Osteoblast (primary cell): Measurements from ENCODE around the gene LCN6. TPM values are rescaled to one million over a fixed set of nuclear protein-coding genes. Genes with fewer than 3 reads are reported as not detected.

Experiments used
- DNase-seq: peaks from one replicate; pipeline ENCODE4 v3.0.0; 2011; ENCODE audit warnings: low spot score, mixed read lengths; ENCODE audit not compliant: insufficient read length; ENCODE audit errors: missing footprints
- H2AFZ ChIP-seq: 2 replicates; pipeline ENCODE4 v1.6.0; 2011; ENCODE audit warnings: mild to moderate bottlenecking, low read length
- H3K27ac ChIP-seq: 2 replicates; pipeline ENCODE4 v1.5.1; 2011; ENCODE audit warnings: mild to moderate bottlenecking, low read depth, low read length, moderate library complexity
- H3K27me3 ChIP-seq: 2 replicates; pipeline ENCODE4 v1.6.0; 2012; ENCODE audit warnings: mild to moderate bottlenecking, control low read depth, inconsistent platforms, low read length, moderate library complexity; ENCODE audit not compliant: insufficient read depth
- H3K36me3 ChIP-seq: 2 replicates; pipeline ENCODE4 v1.5.1; 2011; ENCODE audit warnings: mild to moderate bottlenecking, low read length, control low read depth, moderate library complexity; ENCODE audit not compliant: insufficient read depth
- H3K4me1 ChIP-seq: 2 replicates; pipeline ENCODE4 v1.5.1; 2011; ENCODE audit warnings: mild to moderate bottlenecking, low read length, control low read depth, moderate library complexity; ENCODE audit not compliant: insufficient read depth
- H3K4me2 ChIP-seq: 2 replicates; pipeline ENCODE4 v1.6.0; 2011; ENCODE audit warnings: mild to moderate bottlenecking, low read length; ENCODE audit not compliant: insufficient read depth
- H3K4me3 ChIP-seq: fragments of 200-600 bp; sonication (generic); 3 replicates; pipeline ENCODE4 v1.5.1; 2012; ENCODE audit warnings: mild to moderate bottlenecking, low read length, inconsistent platforms; ENCODE audit not compliant: insufficient read depth
- H3K79me2 ChIP-seq: 2 replicates; pipeline ENCODE4 v1.6.0; 2012; ENCODE audit warnings: mild to moderate bottlenecking, low read length, control low read depth, inconsistent platforms; ENCODE audit not compliant: insufficient read depth
- H3K9me3 ChIP-seq: 2 replicates; pipeline ENCODE4 v1.5.1; 2011; ENCODE audit warnings: low read depth, low read length, control low read depth
- H4K20me1 ChIP-seq: 2 replicates; pipeline ENCODE4 v1.6.0; 2012; ENCODE audit warnings: mild to moderate bottlenecking, low read length, control low read depth; ENCODE audit not compliant: insufficient read depth
- CTCF ChIP-seq: IDR thresholded peaks from 2 replicates; pipeline ENCODE4 v1.5.1; 2011; ENCODE audit warnings: mild to moderate bottlenecking, low read depth, low read length, moderate library complexity; ENCODE audit errors: extremely low read depth
- total RNA-seq: library from RNA; depleted of rRNA; stranded (reverse); fragments of >200 nt; gene quantifications from 2 replicates; pipeline ENCODE4 v1.2.3, GENCODE V29; 2012

LCN6 gene
- total RNA-seq, 1 donor = not detected

- peak; percentile 22 for DNase-seq
These were observed 16.7 kb upstream of the LCN6 start for GRCh38 chr9:136765041-136765440.

GRCh38 chr9:136764301-136764891, 16.1 kb upstream of the LCN6 start, which contains the start of gene LCN15:
TSS of gene LCN15 (minus strand) at chr9:136764518. CDS start at chr9:136764488, 30 bp downstream.
- no peaks in the 10 kb centered on the region for H3K4me1 ChIP-seq
- peak; percentile 77 for DNase-seq
- TF ChIP-seq CTCF = no peak
- no peaks in the 10 kb centered on the region for H3K9me3 ChIP-seq
- peaks cover 4% of the 10 kb centered on the region for H3K27me3 ChIP-seq
- H3K27ac ChIP-seq = no peak within 1 kb of the TSS
- H4K20me1 ChIP-seq = no peaks in the 10 kb centered on the region
- H3K36me3 ChIP-seq = no peaks in the 10 kb centered on the region
- H2AFZ ChIP-seq = no peak within 1 kb of the TSS
- no peak within 1 kb of the TSS for H3K4me2 ChIP-seq
- no peak within 1 kb of the TSS for H3K4me3 ChIP-seq
- H3K79me2 ChIP-seq = no peaks in the 10 kb centered on the region

More at GRCh38 chr9:136765041-136765440, 16.7 kb upstream of the LCN6 start:
- no peak for TF ChIP-seq CTCF
- Histone ChIP-seq H3K4me1 (no peaks in the 10 kb centered on the region), H3K4me2 (no peak overlapping the region), H3K79me2 (no peaks in the 10 kb centered on the region), H4K20me1 (no peaks in the 10 kb centered on the region), H3K4me3 (no peak overlapping the region), H3K27ac (no peak overlapping the region), H3K27me3 (peaks cover 4% of the 10 kb centered on the region), H2AFZ (no peak overlapping the region), H3K36me3 (no peaks in the 10 kb centered on the region), H3K9me3 (no peaks in the 10 kb centered on the region)

GRCh38 chr9:136763649-136764035, 15.3 kb upstream of the LCN6 start:
- peaks cover 4% of the 10 kb centered on the region for H3K27me3 ChIP-seq
- H3K4me2 ChIP-seq = no peak overlapping the region
- no peaks in the 10 kb centered on the region for H3K4me1 ChIP-seq
- no peaks in the 10 kb centered on the region for H4K20me1 ChIP-seq
- H3K27ac ChIP-seq = no peak overlapping the region
- H3K9me3 ChIP-seq = no peaks in the 10 kb centered on the region
- no peaks in the 10 kb centered on the region for H3K79me2 ChIP-seq
- no peak overlapping the region for H2AFZ ChIP-seq
- peak; percentile 76 for DNase-seq
- no peaks in the 10 kb centered on the region for H3K36me3 ChIP-seq
- H3K4me3 ChIP-seq = no peak overlapping the region
- TF ChIP-seq CTCF = no peak

GRCh38 chr9:136762915-136763648, 14.8 kb upstream of the LCN6 start:
- H3K27ac ChIP-seq = no peak overlapping the region
- no peaks in the 10 kb centered on the region for H3K79me2 ChIP-seq
- H3K36me3 ChIP-seq = no peaks in the 10 kb centered on the region
- H4K20me1 ChIP-seq = no peaks in the 10 kb centered on the region
- H3K9me3 ChIP-seq = no peaks in the 10 kb centered on the region
- peak; percentile 84 for DNase-seq
- no peak for TF ChIP-seq CTCF
- no peak overlapping the region for H2AFZ ChIP-seq
- H3K4me1 ChIP-seq = no peaks in the 10 kb centered on the region
- peaks cover 3% of the 10 kb centered on the region for H3K27me3 ChIP-seq
- H3K4me3 ChIP-seq = no peak overlapping the region
- H3K4me2 ChIP-seq = no peak overlapping the region
